ENCODE data around the gene PLSCR5.

PLSCR5 gene

GRCh38 chr3:146559388-146559787, 45.8 kb downstream of the PLSCR5 start:
- no peaks in the 10 kb centered on the region for H3K27me3 ChIP-seq (ENCODE audit: insufficient read depth, low read depth)
- no peak overlapping the region for H2AFZ ChIP-seq (ENCODE audit: low read depth)
- H3K27ac ChIP-seq = no peak overlapping the region
- no peaks in the 10 kb centered on the region for H4K20me1 ChIP-seq (ENCODE audit: insufficient read depth)
- no peak overlapping the region for H3K4me3 ChIP-seq (IDR thresholded peaks at IDR 0.05; ENCODE audit: insufficient read depth, low read depth, low read length)
- H3K4me2 ChIP-seq = no peak overlapping the region
- H3K4me1 ChIP-seq (ENCODE audit: low read depth, poor library complexity, severe bottlenecking) = peaks cover 46% of the 10 kb centered on the region
- no peaks in the 10 kb centered on the region for H3K36me3 ChIP-seq (ENCODE audit: insufficient read depth)
- TF ChIP-seq CTCF (conservative IDR thresholded peaks at IDR 0.05; ENCODE audit: low read depth, low read length) = no peak
- H3K9ac ChIP-seq = no peak overlapping the region
- no peaks in the 10 kb centered on the region for H3K79me2 ChIP-seq (ENCODE audit: insufficient read depth, low read depth)

GRCh38 chr3:146558781-146559180, 46.4 kb downstream of the PLSCR5 start:
- no peak overlapping the region for H2AFZ ChIP-seq (ENCODE audit: low read depth)
- H3K9ac ChIP-seq = no peak overlapping the region
- no peak for TF ChIP-seq CTCF (conservative IDR thresholded peaks at IDR 0.05; ENCODE audit: low read depth, low read length)

GRCh38 chr3:146557745-146558144, 47.4 kb downstream of the PLSCR5 start:
- H2AFZ ChIP-seq (ENCODE audit: low read depth) = no peak overlapping the region
- no peak overlapping the region for H3K4me3 ChIP-seq (IDR thresholded peaks at IDR 0.05; ENCODE audit: insufficient read depth, low read depth, low read length)
- no peak overlapping the region for H3K9ac ChIP-seq
- no peaks in the 10 kb centered on the region for H3K79me2 ChIP-seq (ENCODE audit: insufficient read depth, low read depth)
- no peak overlapping the region for H3K4me2 ChIP-seq
- H3K36me3 ChIP-seq (ENCODE audit: insufficient read depth) = no peaks in the 10 kb centered on the region
- no peak for TF ChIP-seq CTCF (conservative IDR thresholded peaks at IDR 0.05; ENCODE audit: low read depth, low read length)
- peaks cover 62% of the 10 kb centered on the region for H3K4me1 ChIP-seq (ENCODE audit: low read depth, poor library complexity, severe bottlenecking)
- H3K27ac ChIP-seq = no peak overlapping the region
- no peaks in the 10 kb centered on the region for H4K20me1 ChIP-seq (ENCODE audit: insufficient read depth)
- H3K27me3 ChIP-seq (ENCODE audit: insufficient read depth, low read depth) = no peaks in the 10 kb centered on the region

More at GRCh38 chr3:146558781-146559180, 46.4 kb downstream of the PLSCR5 start:
- Histone ChIP-seq H3K4me2 (no peak overlapping the region), H3K4me3 (IDR thresholded peaks at IDR 0.05; ENCODE audit: insufficient read depth, low read depth, low read length) (no peak overlapping the region), H3K27ac (no peak overlapping the region), H3K36me3 (ENCODE audit: insufficient read depth) (no peaks in the 10 kb centered on the region), H4K20me1 (ENCODE audit: insufficient read depth) (no peaks in the 10 kb centered on the region), H3K79me2 (ENCODE audit: insufficient read depth, low read depth) (no peaks in the 10 kb centered on the region), H3K27me3 (ENCODE audit: insufficient read depth, low read depth) (no peaks in the 10 kb centered on the region), H3K4me1 (ENCODE audit: low read depth, poor library complexity, severe bottlenecking) (peaks cover 52% of the 10 kb centered on the region)

GRCh38 chr3:146555311-146555710, 49.8 kb downstream of the PLSCR5 start:
- no peak overlapping the region for H3K4me2 ChIP-seq
- TF ChIP-seq CTCF (conservative IDR thresholded peaks at IDR 0.05; ENCODE audit: low read depth, low read length) = no peak
- peaks cover 65% of the 10 kb centered on the region for H3K4me1 ChIP-seq (ENCODE audit: low read depth, poor library complexity, severe bottlenecking)
- H3K79me2 ChIP-seq (ENCODE audit: insufficient read depth, low read depth) = no peaks in the 10 kb centered on the region
- H3K27ac ChIP-seq = no peak overlapping the region
- no peaks in the 10 kb centered on the region for H3K27me3 ChIP-seq (ENCODE audit: insufficient read depth, low read depth)
- no peak overlapping the region for H3K9ac ChIP-seq
- H4K20me1 ChIP-seq (ENCODE audit: insufficient read depth) = no peaks in the 10 kb centered on the region
- H3K4me3 ChIP-seq (IDR thresholded peaks at IDR 0.05; ENCODE audit: insufficient read depth, low read depth, low read length) = no peak overlapping the region
- no peaks in the 10 kb centered on the region for H3K36me3 ChIP-seq (ENCODE audit: insufficient read depth)
- no peak overlapping the region for H2AFZ ChIP-seq (ENCODE audit: low read depth)
